Choroid plexus epithelial cell (primary cell): Measurements from ENCODE around the gene YIPF3.

Source experiments
- DNase-seq: peaks from one replicate; pipeline ENCODE4 v3.0.0-alpha.2; 2010; ENCODE audit warnings: low read depth
- H3K4me3 ChIP-seq: 2 replicates; pipeline ENCODE4 v1.5.1; 2011; ENCODE audit warnings: low read depth, mild to moderate bottlenecking, control low read depth, low read length, moderate library complexity
- TF ChIP-seq, protein P1 (sequence below): conservative IDR thresholded peaks from 2 replicates; pipeline ENCODE4 v1.5.1; 2011; ENCODE audit warnings: low read depth, mild to moderate bottlenecking, control low read depth, inconsistent platforms, low read length, moderate library complexity

YIPF3 gene

DNA sequence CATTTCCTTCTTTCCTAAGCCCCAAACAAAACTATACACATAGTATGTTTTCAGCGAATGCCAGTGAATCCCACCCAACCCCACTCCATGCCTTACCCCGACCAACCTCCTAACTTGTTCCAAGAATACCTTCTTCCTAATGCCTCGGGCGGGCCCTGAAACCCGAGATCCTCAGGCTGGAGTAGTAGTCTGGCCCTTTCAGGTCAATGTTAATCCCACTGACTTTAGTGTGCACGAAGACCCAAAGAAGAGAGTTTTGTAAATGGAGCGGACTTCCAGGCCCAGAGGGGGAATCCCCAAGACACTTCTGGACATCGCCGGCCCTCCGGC, 394 bp downstream of the YIPF3 start:
- TF ChIP-seq, protein P1, sequence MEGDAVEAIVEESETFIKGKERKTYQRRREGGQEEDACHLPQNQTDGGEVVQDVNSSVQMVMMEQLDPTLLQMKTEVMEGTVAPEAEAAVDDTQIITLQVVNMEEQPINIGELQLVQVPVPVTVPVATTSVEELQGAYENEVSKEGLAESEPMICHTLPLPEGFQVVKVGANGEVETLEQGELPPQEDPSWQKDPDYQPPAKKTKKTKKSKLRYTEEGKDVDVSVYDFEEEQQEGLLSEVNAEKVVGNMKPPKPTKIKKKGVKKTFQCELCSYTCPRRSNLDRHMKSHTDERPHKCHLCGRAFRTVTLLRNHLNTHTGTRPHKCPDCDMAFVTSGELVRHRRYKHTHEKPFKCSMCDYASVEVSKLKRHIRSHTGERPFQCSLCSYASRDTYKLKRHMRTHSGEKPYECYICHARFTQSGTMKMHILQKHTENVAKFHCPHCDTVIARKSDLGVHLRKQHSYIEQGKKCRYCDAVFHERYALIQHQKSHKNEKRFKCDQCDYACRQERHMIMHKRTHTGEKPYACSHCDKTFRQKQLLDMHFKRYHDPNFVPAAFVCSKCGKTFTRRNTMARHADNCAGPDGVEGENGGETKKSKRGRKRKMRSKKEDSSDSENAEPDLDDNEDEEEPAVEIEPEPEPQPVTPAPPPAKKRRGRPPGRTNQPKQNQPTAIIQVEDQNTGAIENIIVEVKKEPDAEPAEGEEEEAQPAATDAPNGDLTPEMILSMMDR = no peak
- peak overlapping the region; percentile 98 for H3K4me3 ChIP-seq
- DNase-seq = no peak

DNA sequence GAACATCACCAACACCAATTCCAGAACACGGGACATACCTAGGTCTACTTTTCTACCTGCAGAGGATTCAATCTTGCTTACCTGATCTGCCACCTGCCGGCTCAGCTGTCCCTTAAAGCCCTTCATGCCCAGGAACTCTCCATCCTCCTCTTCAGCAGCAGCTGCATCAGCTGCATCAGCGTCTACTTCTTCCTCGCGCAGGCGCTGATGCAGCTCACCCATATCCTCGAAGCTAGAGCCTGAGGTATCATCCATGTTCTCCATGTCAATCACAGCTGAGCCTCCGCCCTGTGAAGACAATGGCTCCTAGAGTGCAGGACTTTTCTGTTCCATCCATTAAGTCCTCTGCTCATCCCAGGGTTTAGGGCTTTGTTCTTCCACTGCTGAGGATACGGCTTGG, 918 bp downstream of the YIPF3 start:
- TF ChIP-seq, protein P1 = no peak
- no peak for DNase-seq
- peak overlapping the region; percentile 98 for H3K4me3 ChIP-seq

DNA sequence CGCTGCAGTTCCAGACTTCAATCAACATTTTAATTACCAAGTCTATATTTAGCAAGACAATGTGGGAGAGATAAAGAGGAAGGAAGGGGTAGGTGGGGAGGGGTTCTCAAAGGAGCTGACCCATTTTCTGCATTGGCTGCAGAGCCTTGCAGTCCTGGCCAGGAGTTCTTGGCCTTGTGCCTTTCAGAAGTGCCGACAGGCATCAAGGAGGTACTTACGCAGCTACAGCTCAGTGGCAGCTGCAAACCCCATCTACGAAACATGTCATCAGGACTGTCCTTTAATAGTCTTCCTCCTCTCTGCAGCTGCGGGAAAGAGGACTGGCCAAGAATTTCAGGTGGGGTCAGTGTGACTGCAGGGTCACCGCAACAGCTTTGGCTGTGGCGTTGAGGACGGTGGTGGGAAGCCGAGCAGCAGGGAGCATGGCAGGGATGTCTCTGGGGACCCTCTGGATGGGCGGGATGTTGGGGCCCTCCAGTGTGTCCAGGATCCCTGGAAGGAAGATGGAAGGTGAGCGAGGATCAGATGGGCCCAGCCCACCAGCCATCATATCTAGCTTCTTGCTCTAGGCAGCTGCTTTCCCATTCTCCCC, 4.8 kb downstream of the YIPF3 start:
- DNase-seq = no peak
- no peak overlapping the region for H3K4me3 ChIP-seq
- TF ChIP-seq, protein P1 = no peak

DNA sequence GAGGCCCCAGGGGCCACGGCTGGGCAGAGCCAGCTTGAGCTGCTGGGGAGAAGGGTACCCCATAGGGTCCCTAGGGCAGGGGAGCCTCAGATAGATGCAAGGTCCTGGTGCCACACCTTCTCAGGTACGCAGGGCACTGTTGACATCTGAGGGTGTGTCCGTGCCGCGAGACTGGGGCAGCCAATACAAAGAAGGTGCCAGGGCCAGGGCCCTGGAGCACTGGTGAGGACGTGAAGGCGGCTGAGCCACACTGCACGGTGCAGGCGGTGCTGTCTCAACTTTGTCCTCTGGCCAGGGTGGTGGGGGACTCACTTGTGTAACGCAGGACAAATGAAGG, 5.9 kb downstream of the YIPF3 start:
- H3K4me3 ChIP-seq = no peak overlapping the region
- TF ChIP-seq, protein P1 = no peak
- no peak for DNase-seq

DNA sequence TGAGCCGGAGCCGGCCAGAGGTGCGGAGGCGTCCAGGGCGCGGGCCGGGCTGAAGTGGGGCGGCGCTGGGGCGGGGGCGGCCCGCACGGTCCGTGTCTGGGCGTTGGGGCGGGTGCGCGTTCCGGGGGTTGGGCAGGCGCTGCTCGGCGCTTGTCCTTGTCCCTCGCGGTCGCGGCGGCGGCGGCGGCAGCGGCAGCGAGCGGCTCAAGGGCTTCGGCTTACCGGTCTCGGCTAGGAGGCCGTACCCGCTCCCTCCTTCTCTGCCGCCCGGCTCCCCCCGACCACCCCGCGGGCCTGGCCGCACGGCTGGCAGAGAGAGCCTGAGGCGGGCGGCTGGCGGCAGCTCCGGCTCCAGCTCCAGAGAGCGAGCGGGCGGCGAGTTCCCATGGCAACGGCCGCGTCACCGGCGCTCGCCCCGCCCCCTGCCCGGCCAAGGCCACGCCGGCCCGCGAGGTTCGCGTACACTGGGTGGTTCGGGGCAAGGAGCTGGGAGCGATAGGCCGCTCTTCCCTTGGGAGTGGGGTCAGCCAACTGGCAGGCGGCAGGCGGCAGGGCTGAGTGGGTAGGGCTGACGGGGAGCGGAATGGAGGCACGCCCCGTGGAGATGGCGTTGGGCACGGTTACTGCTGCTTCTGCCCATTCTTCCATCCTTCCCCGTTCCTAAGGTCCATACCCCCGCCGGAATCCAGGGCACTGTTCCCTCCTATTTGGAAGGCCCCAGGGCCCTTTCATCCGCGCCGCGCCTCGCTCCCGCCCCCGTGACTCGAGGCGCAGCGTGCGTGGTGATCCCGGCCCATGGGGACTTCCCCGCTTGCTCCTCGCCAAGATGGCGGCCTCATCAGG, 6.5 kb downstream of the YIPF3 start, which contains the start of gene LRRC73:
TSS of gene LRRC73 (minus strand) at position 363 of the 843 bp plus-strand sequence. CDS start 561 bp downstream, outside the sequence.
- peak within 1 kb of the TSS; percentile 66 for H3K4me3 ChIP-seq
- TF ChIP-seq, protein P1 = no peak
- DNase-seq = peak; percentile 78

DNA sequence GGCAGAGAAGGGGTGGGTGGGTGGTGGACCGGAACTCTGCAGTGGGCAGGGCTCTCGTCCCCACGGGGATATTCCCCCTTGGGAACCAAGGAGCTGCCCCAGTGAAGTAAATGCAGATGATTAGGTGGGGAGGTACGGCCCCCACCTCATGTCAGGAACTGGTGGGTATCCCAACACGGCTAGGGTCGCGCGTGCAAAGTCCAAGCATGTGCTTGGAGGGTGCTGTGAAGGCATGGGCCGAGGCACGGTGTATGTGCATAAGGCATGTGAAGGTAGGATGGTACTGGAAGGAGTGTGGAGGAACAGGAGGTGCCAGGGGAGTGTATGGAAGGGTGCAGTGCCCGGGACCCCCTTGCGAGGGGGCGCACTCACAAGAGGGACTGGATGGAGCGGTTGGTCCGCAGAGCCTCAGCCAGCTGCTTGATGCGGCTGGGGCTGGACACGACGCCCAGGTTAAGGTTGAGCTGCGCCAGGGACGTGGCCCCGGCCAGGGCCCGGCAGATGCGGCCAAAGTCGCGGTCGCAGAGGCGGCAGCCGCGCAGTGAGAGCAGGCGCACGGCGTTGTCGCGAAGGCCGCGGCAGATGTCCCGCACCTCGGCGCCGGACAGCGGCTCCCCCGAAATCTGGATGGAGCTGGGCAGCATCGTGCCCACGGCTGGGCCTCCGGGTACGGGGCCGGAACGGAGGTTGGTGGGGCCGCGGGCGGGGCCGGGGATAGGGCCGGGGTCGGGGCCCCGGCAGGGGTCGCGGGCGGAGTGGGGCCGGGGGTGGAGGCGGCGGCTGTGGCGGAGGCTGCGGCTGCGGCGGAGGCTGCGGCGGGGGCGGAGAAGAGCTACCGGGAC, 7.4 kb downstream of the YIPF3 start:
- TF ChIP-seq, protein P1 = no peak

More for the DNA sequence above, 7.4 kb downstream of the YIPF3 start:
- no peak for DNase-seq
- peak overlapping the region; percentile 66 for H3K4me3 ChIP-seq
